ENCODE data around the gene BCL2L2.

- TF ChIP-seq POLR2A (IDR thresholded peaks at IDR 0.05; ENCODE audit: low read depth) = no peak
- TF ChIP-seq CTCF (IDR thresholded peaks at IDR 0.05) = no peak
- no peak for TF ChIP-seq EP300 (IDR thresholded peaks at IDR 0.05)
- no peak for TF ChIP-seq POLR2AphosphoS5 (IDR thresholded peaks at IDR 0.05)
These were observed 37.4 kb upstream of the BCL2L2 start for GRCh38 chr14:23269193-23269592.
